ENCODE results near the gene TBC1D8. TPM values are rescaled to one million over a fixed set of nuclear protein-coding genes. Genes with fewer than 3 reads are reported as not detected.
"Not testable (repeated sequence)": the region's sequence is repeated elsewhere in the genome, so short reads cannot be mapped to it uniquely, and the experiment has no call there.

The TBC1D8 gene
- polyA plus RNA-seq, 3 donors: 29.3 to 47.8 (median 32.2) TPM

- no peak for DNase-seq (ENCODE audit: extremely low read depth in 1 of 11, low read depth in 9 of 11, low spot score in 4 of 11)
Observed at GRCh38 chr2:101089942-101090799, 61.0 kb downstream of the TBC1D8 start.

GRCh38 chr2:101089419-101089818 is 61.8 kb downstream of the TBC1D8 start:
- DNase-seq (ENCODE audit: extremely low read depth in 1 of 11, low read depth in 9 of 11, low spot score in 4 of 11): no peak

- no peak for DNase-seq (ENCODE audit: extremely low read depth in 1 of 11, low read depth in 9 of 11, low spot score in 4 of 11)
Observed at GRCh38 chr2:101087638-101088037, 63.5 kb downstream of the TBC1D8 start.

GRCh38 chr2:101083613-101084012 is 67.6 kb downstream of the TBC1D8 start:
- DNase-seq (ENCODE audit: extremely low read depth in 1 of 11, low read depth in 9 of 11, low spot score in 4 of 11): no peak

GRCh38 chr2:101082998-101083397 is 68.2 kb downstream of the TBC1D8 start:
- no peak for DNase-seq (ENCODE audit: extremely low read depth in 1 of 11, low read depth in 9 of 11, low spot score in 4 of 11)

- DNase-seq (ENCODE audit: extremely low read depth in 1 of 11, low read depth in 9 of 11, low spot score in 4 of 11): no peak
Observed at GRCh38 chr2:101081375-101081907, 69.7 kb downstream of the TBC1D8 start.

GRCh38 chr2:101080211-101081068 is 70.7 kb downstream of the TBC1D8 start:
- peak in 4 of 11 donors; percentile 9 to 40 (median 26) for DNase-seq (ENCODE audit: extremely low read depth in 1 of 11, low read depth in 9 of 11, low spot score in 4 of 11)

GRCh38 chr2:101076581-101076980 is 74.6 kb downstream of the TBC1D8 start:
- DNase-seq (ENCODE audit: extremely low read depth in 1 of 11, low read depth in 9 of 11, low spot score in 4 of 11): no peak

GRCh38 chr2:101064868-101065549 is 86.2 kb downstream of the TBC1D8 start:
- peak in 5 of 11 donors; percentile 14 to 38 (median 27) for DNase-seq (ENCODE audit: extremely low read depth in 1 of 11, low read depth in 9 of 11, low spot score in 4 of 11)

GRCh38 chr2:101064505-101064867 is 86.7 kb downstream of the TBC1D8 start:
- no peak for DNase-seq (ENCODE audit: extremely low read depth in 1 of 11, low read depth in 9 of 11, low spot score in 4 of 11)

GRCh38 chr2:101064125-101064502 is 87.1 kb downstream of the TBC1D8 start:
- DNase-seq (ENCODE audit: extremely low read depth in 1 of 11, low read depth in 9 of 11, low spot score in 4 of 11): no peak

GRCh38 chr2:101063352-101064124 is 87.6 kb downstream of the TBC1D8 start:
- no peak for DNase-seq (ENCODE audit: extremely low read depth in 1 of 11, low read depth in 9 of 11, low spot score in 4 of 11)

- no peak for DNase-seq (ENCODE audit: extremely low read depth in 1 of 11, low read depth in 9 of 11, low spot score in 4 of 11)
Observed at GRCh38 chr2:101058386-101058785, 92.8 kb downstream of the TBC1D8 start.

- no peak for DNase-seq (ENCODE audit: extremely low read depth in 1 of 11, low read depth in 9 of 11, low spot score in 4 of 11)
Observed at GRCh38 chr2:101057051-101057933, 93.9 kb downstream of the TBC1D8 start.

- no peak for DNase-seq (ENCODE audit: extremely low read depth in 1 of 11, low read depth in 9 of 11, low spot score in 4 of 11)
Observed at GRCh38 chr2:101053117-101053516, 98.1 kb downstream of the TBC1D8 start.

- no peak for DNase-seq (ENCODE audit: extremely low read depth in 1 of 11, low read depth in 9 of 11, low spot score in 4 of 11)
Observed at GRCh38 chr2:101052147-101052546, 99.0 kb downstream of the TBC1D8 start.

- not testable (repeated sequence) for DNase-seq (ENCODE audit: extremely low read depth in 1 of 11, low read depth in 9 of 11, low spot score in 4 of 11)
Observed at GRCh38 chr2:101050886-101051285, 100.3 kb downstream of the TBC1D8 start.

GRCh38 chr2:101048756-101049155 is 102.4 kb downstream of the TBC1D8 start:
- DNase-seq (ENCODE audit: extremely low read depth in 1 of 11, low read depth in 9 of 11, low spot score in 4 of 11): no peak
